Measurements from ENCODE around the gene LIN7B. TPM values are rescaled to one million over a fixed set of nuclear protein-coding genes. Genes with fewer than 3 reads are reported as not detected.
A peak's percentile ranks its signal among the peaks of the same experiment; 100 is the strongest.

The LIN7B gene
- total and polyA plus RNA-seq, 9 of the 15 experiments (the other 6 are each of a cell fraction or from before 2014, with no cell fraction given): 0.89 to 15.7 (median 4.0) TPM

- intact Hi-C loops (cut with micrococcal nuclease) (loop anchor here (5.0 to 10.0 kb wide), 3 partner anchors 38 to 437 kb away; partner anchors contain the start of genes C19orf73, GYS1, PPFIA3 and PRR12), in situ Hi-C loops (cut with MboI) (no loop called here)
- Histone ChIP-seq H3K9me3 (replicated peaks; ENCODE audit: control insufficient read depth, insufficient read depth, low read depth, low read length) (no peaks in the 10 kb centered on the region), H3K4me2 (ENCODE audit: insufficient read depth, low read length) (peak within 1 kb of the TSS; percentile 89), H3K36me3 (ENCODE audit: control insufficient read depth, insufficient read depth, low read length) (peaks cover 8% of the 10 kb centered on the region; the same call in 1 of the 3 replicates), H2AFZ (ENCODE audit: low read depth, low read length) (peak within 1 kb of the TSS; percentile 83), H3K4me1 (replicated peaks in 1 of 2; ENCODE audit: control insufficient read depth in 2 of 2, insufficient read depth in 2 of 2, low read length in 2 of 2) (peaks cover 52 to 84% of the 10 kb centered on the region in 2 experiments), H4K20me1 (replicated peaks; ENCODE audit: control insufficient read depth, insufficient read depth, low read length) (peaks cover 5% of the 10 kb centered on the region; the same call in 1 of the 2 replicates), H3K79me2 (ENCODE audit: control insufficient read depth, insufficient read depth, low read length) (peaks cover 38% of the 10 kb centered on the region), H3K9me1 (ENCODE audit: control insufficient read depth, insufficient read depth, low read length) (no peaks in the 10 kb centered on the region), H3K4me3 (peak within 1 kb of the TSS; percentile 36), H3K27me3 (ENCODE audit: control insufficient read depth in 2 of 2, insufficient read depth in 2 of 2, low read length in 2 of 2) (no peaks in the 10 kb centered on the region), H3K9ac (ENCODE audit: insufficient read depth in 1 of 2, low read depth in 2 of 2, low read length in 2 of 2) (peak within 1 kb of the TSS; percentile 73 to 91), H3K27ac (ENCODE audit: extremely low read depth, low read depth, low read length) (peak within 1 kb of the TSS; percentile 85)
- BruUV-seq (replicated peaks): TSS peak; percentile 81
- FAIRE-seq (peak; percentile 86), DNase-seq (ENCODE audit: extremely low read depth in 1 of 4, low spot score in 3 of 4) (peak; percentile 49 to 90 (median 70)), ATAC-seq (peak; percentile 66)
- WGBS (ENCODE audit: insufficient coverage, low coverage, missing lambda C conversion rate): 5% methylated on average over 17 of the region's 19 CpGs
- ChIA-PET CTCF (ENCODE audit: low intra/inter-chr PET ratio) (no interaction called here), POLR2A (interaction anchor here (0.6 to 1.9 kb wide), 12 partner anchors 8 to 1138 kb away, joined by 3 to 7 read pairs (median 4); partner anchors contain the start of genes EMP3 and LIN7B)
- TF ChIP-seq HDAC8 (tag; IDR thresholded peaks at IDR 0.05) (no peak), DDX20 (tag; IDR thresholded peaks at IDR 0.05; ENCODE audit: low read depth) (no peak), JUNB (CRISPR knock-in tag; conservative IDR thresholded peaks at IDR 0.05) (no peak), VEZF1 (CRISPR knock-in tag; IDR thresholded peaks at IDR 0.05) (peak; percentile 89), CEBPB (tag; IDR thresholded peaks at IDR 0.05) (no peak), HNRNPK (IDR thresholded peaks at IDR 0.05; ENCODE audit: low read depth, low read length, poor library complexity, severe bottlenecking) (no peak), MECOM (CRISPR knock-in tag; IDR thresholded peaks at IDR 0.05) (no peak), EHMT2 (IDR thresholded peaks at IDR 0.05) (peak; percentile 31; the same call in 1 of the 2 replicates), PHF21A (IDR thresholded peaks at IDR 0.05; ENCODE audit: borderline replicate concordance, low read depth) (no peak), FOXA1 (IDR thresholded peaks at IDR 0.05; ENCODE audit: borderline replicate concordance) (no peak), TBP (optimal IDR thresholded peaks at IDR 0.05; ENCODE audit: low read depth, low read length) (peak; percentile 41)
- TF ChIP-seq, protein P1, sequence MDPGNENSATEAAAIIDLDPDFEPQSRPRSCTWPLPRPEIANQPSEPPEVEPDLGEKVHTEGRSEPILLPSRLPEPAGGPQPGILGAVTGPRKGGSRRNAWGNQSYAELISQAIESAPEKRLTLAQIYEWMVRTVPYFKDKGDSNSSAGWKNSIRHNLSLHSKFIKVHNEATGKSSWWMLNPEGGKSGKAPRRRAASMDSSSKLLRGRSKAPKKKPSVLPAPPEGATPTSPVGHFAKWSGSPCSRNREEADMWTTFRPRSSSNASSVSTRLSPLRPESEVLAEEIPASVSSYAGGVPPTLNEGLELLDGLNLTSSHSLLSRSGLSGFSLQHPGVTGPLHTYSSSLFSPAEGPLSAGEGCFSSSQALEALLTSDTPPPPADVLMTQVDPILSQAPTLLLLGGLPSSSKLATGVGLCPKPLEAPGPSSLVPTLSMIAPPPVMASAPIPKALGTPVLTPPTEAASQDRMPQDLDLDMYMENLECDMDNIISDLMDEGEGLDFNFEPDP (CRISPR knock-in tag; IDR thresholded peaks at IDR 0.05): no peak
- TF ChIP-seq, protein P2, sequence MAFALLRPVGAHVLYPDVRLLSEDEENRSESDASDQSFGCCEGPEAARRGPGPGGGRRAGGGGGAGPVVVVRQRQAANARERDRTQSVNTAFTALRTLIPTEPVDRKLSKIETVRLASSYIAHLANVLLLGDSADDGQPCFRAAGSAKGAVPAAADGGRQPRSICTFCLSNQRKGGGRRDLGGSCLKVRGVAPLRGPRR (CRISPR knock-in tag; IDR thresholded peaks at IDR 0.05): no peak
- TF ChIP-seq, protein P3, sequence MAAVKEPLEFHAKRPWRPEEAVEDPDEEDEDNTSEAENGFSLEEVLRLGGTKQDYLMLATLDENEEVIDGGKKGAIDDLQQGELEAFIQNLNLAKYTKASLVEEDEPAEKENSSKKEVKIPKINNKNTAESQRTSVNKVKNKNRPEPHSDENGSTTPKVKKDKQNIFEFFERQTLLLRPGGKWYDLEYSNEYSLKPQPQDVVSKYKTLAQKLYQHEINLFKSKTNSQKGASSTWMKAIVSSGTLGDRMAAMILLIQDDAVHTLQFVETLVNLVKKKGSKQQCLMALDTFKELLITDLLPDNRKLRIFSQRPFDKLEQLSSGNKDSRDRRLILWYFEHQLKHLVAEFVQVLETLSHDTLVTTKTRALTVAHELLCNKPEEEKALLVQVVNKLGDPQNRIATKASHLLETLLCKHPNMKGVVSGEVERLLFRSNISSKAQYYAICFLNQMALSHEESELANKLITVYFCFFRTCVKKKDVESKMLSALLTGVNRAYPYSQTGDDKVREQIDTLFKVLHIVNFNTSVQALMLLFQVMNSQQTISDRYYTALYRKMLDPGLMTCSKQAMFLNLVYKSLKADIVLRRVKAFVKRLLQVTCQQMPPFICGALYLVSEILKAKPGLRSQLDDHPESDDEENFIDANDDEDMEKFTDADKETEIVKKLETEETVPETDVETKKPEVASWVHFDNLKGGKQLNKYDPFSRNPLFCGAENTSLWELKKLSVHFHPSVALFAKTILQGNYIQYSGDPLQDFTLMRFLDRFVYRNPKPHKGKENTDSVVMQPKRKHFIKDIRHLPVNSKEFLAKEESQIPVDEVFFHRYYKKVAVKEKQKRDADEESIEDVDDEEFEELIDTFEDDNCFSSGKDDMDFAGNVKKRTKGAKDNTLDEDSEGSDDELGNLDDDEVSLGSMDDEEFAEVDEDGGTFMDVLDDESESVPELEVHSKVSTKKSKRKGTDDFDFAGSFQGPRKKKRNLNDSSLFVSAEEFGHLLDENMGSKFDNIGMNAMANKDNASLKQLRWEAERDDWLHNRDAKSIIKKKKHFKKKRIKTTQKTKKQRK (IDR thresholded peaks at IDR 0.05; ENCODE audit: borderline replicate concordance, low read depth, low read length): no peak
These were observed 41.0 kb downstream of the LIN7B start, which contains the start of gene HRC for GRCh38 chr19:49155005-49155819. Gene HRC (minus strand): TSS chr19:49155396. CDS start chr19:49155237, 159 bp downstream.
